GM12878 (cell line): ENCODE results near the gene BCAS4. TPM values are rescaled to one million over a fixed set of nuclear protein-coding genes. Genes with fewer than 3 reads are reported as not detected.
A peak's percentile ranks its signal among the peaks of the same experiment; 100 is the strongest.
"Not testable (repeated sequence)": the region's sequence is repeated elsewhere in the genome, so short reads cannot be mapped to it uniquely, and the experiment has no call there.

Source experiments
- ATAC-seq: fragments of 200-7000 bp; cut with Tn5 transposase; 3 replicates; pipeline ENCODE4 v1.9.1; 2020; ENCODE audit warnings: mild to moderate bottlenecking, moderate library complexity
- BruUV-seq: library from RNA; stranded (reverse); fragments of 400-500 nt; replicated peaks from 2 replicates; lab custom pipeline; 2021; lab: Mats Ljungman, UMichigan
- CTCF ChIA-PET: fragments of 300-600 bp; sonication (Branson Sonifier 250); formaldehyde crosslinking; extraction: SDS; loops from one replicate; lab custom pipeline; 2021; ENCODE audit warnings: inconsistent platforms; lab: Yijun Ruan, JAX
- POLR2A ChIA-PET: fragments of 350-600 bp; formaldehyde crosslinking; extraction: SDS; loops from one replicate; lab custom pipeline; 2021; ENCODE audit warnings: inconsistent platforms; lab: Charles Lee
- RAD21 ChIA-PET: fragments of 300-600 bp; sonication (Branson Sonifier 250); formaldehyde crosslinking; loops from one replicate; lab custom pipeline; 2023; ENCODE audit warnings: antibody characterized with exemption; ENCODE audit not compliant: unreplicated experiment; lab: Charles Lee
- SMC1A ChIA-PET: fragments of 300-600 bp; sonication (Branson Sonifier 250); formaldehyde crosslinking; loops from one replicate; lab custom pipeline; 2023; ENCODE audit not compliant: unreplicated experiment, uncharacterized antibody; lab: Charles Lee
- DNase-seq: peaks from one replicate; pipeline ENCODE4 v3.0.0-alpha.2; 2011; ENCODE audit warnings: low read depth, low spot score
- FAIRE-seq: peaks from 3 replicates; lab custom pipeline; 2011; peaks lifted over from hg19 to GRCh38; lab: Jason Lieb, UNC
- H2AFZ ChIP-seq: 2 replicates; pipeline ENCODE4 v1.6.0; 2011; ENCODE audit warnings: low read depth, low read length, control low read depth; ENCODE audit not compliant: control insufficient read depth
- H3K27ac ChIP-seq: 2 replicates; pipeline ENCODE4 v1.5.1; 2011; ENCODE audit warnings: control low read depth; ENCODE audit not compliant: control insufficient read depth, insufficient read depth
- H3K27me3 ChIP-seq, 2 experiments: replicated peaks in 1 of 2; 2 replicates each; pipeline versions ENCODE4 v1.6.0 to v1.6.1; 2011; ENCODE audit warnings: low read length in 1 of 2; ENCODE audit not compliant: control insufficient read depth in 2 of 2, insufficient read depth in 2 of 2
- H3K36me3 ChIP-seq, 2 experiments: 2 replicates each; pipeline ENCODE4 v1.5.1; 2011; ENCODE audit warnings: low read length in 1 of 2; ENCODE audit not compliant: control insufficient read depth in 2 of 2, insufficient read depth in 2 of 2
- H3K4me1 ChIP-seq: 2 replicates; pipeline ENCODE4 v1.6.1; 2011; ENCODE audit warnings: mild to moderate bottlenecking, low read length, moderate library complexity, mixed read lengths; ENCODE audit not compliant: control insufficient read depth, insufficient read depth
- H3K4me2 ChIP-seq: 2 replicates; pipeline ENCODE4 v1.6.0; 2011; ENCODE audit warnings: control low read depth; ENCODE audit not compliant: control insufficient read depth, insufficient read depth
- H3K4me3 ChIP-seq: fragments of 200-600 bp; sonication (generic); 2 replicates; pipeline ENCODE4 v1.5.1; 2016
- H3K79me2 ChIP-seq: 2 replicates; pipeline ENCODE4 v1.6.0; 2011; ENCODE audit warnings: low read length; ENCODE audit not compliant: control insufficient read depth, insufficient read depth
- H3K9ac ChIP-seq: 2 replicates; pipeline ENCODE4 v1.8.0; 2011; ENCODE audit warnings: low read length, control low read depth, mixed read lengths; ENCODE audit not compliant: control insufficient read depth, insufficient read depth
- H3K9me3 ChIP-seq: replicated peaks from 3 replicates; pipeline ENCODE4 v1.5.1; 2011; ENCODE audit warnings: mild to moderate bottlenecking, low read length; ENCODE audit not compliant: control insufficient read depth, insufficient read depth
- H4K20me1 ChIP-seq: 2 replicates; pipeline ENCODE4 v1.6.0; 2011; ENCODE audit not compliant: control insufficient read depth, insufficient read depth
- ATF7 ChIP-seq: fragments of 450-650 bp; IDR thresholded peaks from 2 replicates; pipeline ENCODE4 v1.6.1; 2016; ENCODE audit warnings: low read depth, mild to moderate bottlenecking
- BACH1 ChIP-seq: fragments of 450-650 bp; IDR thresholded peaks from 2 replicates; pipeline ENCODE4 v1.6.1; 2017; ENCODE audit warnings: mild to moderate bottlenecking, borderline replicate concordance
- BHLHE40 ChIP-seq, 2 experiments: fragments of 450-650 bp in 1 of 2; IDR thresholded peaks; 2 replicates each; pipeline ENCODE4 v1.6.1; 2011 to 2017; ENCODE audit warnings: low read depth in 2 of 2, borderline replicate concordance in 1 of 2, improper control_type of control experiment in 1 of 2, low read length in 1 of 2, mild to moderate bottlenecking in 1 of 2
- HCFC1 ChIP-seq: fragments of 150-350 bp; IDR thresholded peaks from 2 replicates; pipeline ENCODE4 v1.6.1; 2014; ENCODE audit warnings: low read length
- IRF4 ChIP-seq: IDR thresholded peaks from 2 replicates; pipeline ENCODE4 v1.6.1; 2011; ENCODE audit warnings: low read depth, low read length
- NRF1 ChIP-seq: conservative IDR thresholded peaks from 2 replicates; pipeline ENCODE4 v1.6.1; 2011; ENCODE audit warnings: mild to moderate bottlenecking, low read depth, low read length, improper control_type of control experiment
- POU2F2 ChIP-seq: IDR thresholded peaks from 3 replicates; pipeline ENCODE4 v1.6.1; 2011; ENCODE audit warnings: low read depth, mild to moderate bottlenecking, low read length, borderline replicate concordance
- RAD51 ChIP-seq: fragments of 450-650 bp; IDR thresholded peaks from 2 replicates; pipeline ENCODE4 v1.6.1; 2016; ENCODE audit warnings: moderate library complexity, mild to moderate bottlenecking, inconsistent platforms
- RUNX3 ChIP-seq: IDR thresholded peaks from 2 replicates; pipeline ENCODE4 v1.6.1; 2012; ENCODE audit warnings: low read length, inconsistent platforms
- TAF1 ChIP-seq: IDR thresholded peaks from 2 replicates; pipeline ENCODE4 v1.6.1; 2011; ENCODE audit warnings: mild to moderate bottlenecking, low read depth, low read length, borderline replicate concordance
- TCF12 ChIP-seq: IDR thresholded peaks from 2 replicates; pipeline ENCODE4 v1.6.1; 2011; ENCODE audit warnings: low read depth, mild to moderate bottlenecking, low read length
- YY1 ChIP-seq: IDR thresholded peaks from 2 replicates; pipeline ENCODE4 v1.6.1; 2011; ENCODE audit warnings: low read depth, mild to moderate bottlenecking, low read length
- WGBS: methylation state at CpG from one replicate; pipeline ENCODE4 v1.1.6; 2016; ENCODE audit warnings: low lambda C conversion rate; ENCODE audit not compliant: insufficient replicate concordance, insufficient coverage; ENCODE audit errors: missing lambda C conversion rate; 5-methylcytosine and 5-hydroxymethylcytosine counted together
- in situ Hi-C: fragments of 300-500 bp; cut with MboI; formaldehyde crosslinking; loops from 9 replicates; pipeline ENCODE4 v1.14.3; 2018; ENCODE audit warnings: mixed read lengths
- intact Hi-C: fragments of 100-400 bp; cut with micrococcal nuclease; formaldehyde crosslinking; loops from one replicate; pipeline ENCODE4 v1.14.2; 2022; ENCODE audit not compliant: unreplicated experiment
- polyA plus RNA-seq, 11 experiments: library from polyadenylated mRNA; depleted of rRNA in 4 of 11; unstranded in 6 of 11; stranded (reverse) in 5 of 11; fragments of >200 nt; fragmentation: Nextera tagmentation in 4 of 11; fragmentation: Illumina TruSeq in 1 of 11; extraction: Ambion mirVana in 4 of 11; extraction: Trizol in 1 of 11; gene quantifications; 1 replicate in 1 of 11; 2 replicates in 10 of 11; pipeline versions ENCODE4 v1.2.1 to v1.2.3, GENCODE V29; 2011 to 2016; ENCODE audit warnings: inconsistent platforms in 2 of 11, missing spikeins in 2 of 11, low read depth in 1 of 11
- total RNA-seq, 4 experiments: library from RNA; depleted of rRNA in 3 of 4; stranded (reverse); fragments of >200 nt in 3 of 4; fragmentation: Illumina TruSeq in 1 of 4; extraction: Trizol in 1 of 4; gene quantifications; 2 replicates each; pipeline versions ENCODE4 v1.2.1 to v1.2.3, GENCODE V29; 2013 to 2021
- TF ChIP-seq, protein P1 (sequence below): fragments of 450-650 bp; conservative IDR thresholded peaks from 2 replicates; pipeline ENCODE4 v1.6.1; 2017; ENCODE audit warnings: mild to moderate bottlenecking, moderate library complexity

BCAS4 gene
- total and polyA plus RNA-seq, 10 of the 15 experiments (the other 5 are each of a cell fraction or from before 2014, with no cell fraction given) = 14.8 to 214 (median 65.3) TPM

DNA sequence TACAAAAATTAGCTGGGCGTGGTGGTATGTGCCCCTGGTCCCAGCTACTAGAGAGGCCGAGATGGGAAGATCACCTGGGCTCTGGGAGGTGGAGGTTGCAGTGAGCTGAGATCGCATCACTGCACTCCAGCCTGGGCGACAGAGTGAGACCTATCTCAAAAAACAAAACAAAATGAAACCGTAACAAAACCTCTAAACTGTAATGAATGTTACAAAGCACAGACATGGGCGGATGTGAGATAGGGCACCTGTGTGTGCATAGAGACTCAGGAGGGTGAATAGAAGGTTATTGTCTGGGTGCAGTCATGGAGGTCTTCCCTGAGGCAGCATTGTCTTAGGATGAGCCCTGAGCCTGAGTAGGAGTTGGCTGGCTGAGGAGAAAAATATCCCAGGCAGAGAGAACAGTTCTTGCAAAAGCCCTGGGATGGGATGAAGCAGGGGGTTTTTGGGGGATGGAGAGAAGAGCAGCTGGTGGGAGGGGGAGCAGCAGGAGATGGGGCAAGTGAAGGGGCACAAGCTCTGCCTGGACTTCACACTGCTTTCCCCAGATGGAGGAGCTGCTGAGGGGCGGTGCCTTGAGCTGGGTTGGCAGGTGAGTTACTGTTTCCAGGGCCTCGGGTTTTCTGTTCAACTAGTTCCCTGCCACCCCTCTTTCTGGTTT is 5.2 kb downstream of the BCAS4 start (continued):
- no peak for TF ChIP-seq BACH1
- TF ChIP-seq HCFC1 = no peak
- no peak for TF ChIP-seq NRF1
- 0 out of 2 replicates have a peak, but pooled peaks have one; percentile 63 for TF ChIP-seq TAF1
- TF ChIP-seq, protein P1, sequence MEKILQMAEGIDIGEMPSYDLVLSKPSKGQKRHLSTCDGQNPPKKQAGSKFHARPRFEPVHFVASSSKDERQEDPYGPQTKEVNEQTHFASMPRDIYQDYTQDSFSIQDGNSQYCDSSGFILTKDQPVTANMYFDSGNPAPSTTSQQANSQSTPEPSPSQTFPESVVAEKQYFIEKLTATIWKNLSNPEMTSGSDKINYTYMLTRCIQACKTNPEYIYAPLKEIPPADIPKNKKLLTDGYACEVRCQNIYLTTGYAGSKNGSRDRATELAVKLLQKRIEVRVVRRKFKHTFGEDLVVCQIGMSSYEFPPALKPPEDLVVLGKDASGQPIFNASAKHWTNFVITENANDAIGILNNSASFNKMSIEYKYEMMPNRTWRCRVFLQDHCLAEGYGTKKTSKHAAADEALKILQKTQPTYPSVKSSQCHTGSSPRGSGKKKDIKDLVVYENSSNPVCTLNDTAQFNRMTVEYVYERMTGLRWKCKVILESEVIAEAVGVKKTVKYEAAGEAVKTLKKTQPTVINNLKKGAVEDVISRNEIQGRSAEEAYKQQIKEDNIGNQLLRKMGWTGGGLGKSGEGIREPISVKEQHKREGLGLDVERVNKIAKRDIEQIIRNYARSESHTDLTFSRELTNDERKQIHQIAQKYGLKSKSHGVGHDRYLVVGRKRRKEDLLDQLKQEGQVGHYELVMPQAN = no peak
- no peak for TF ChIP-seq POU2F2
- TF ChIP-seq TCF12 = 0 out of 2 replicates have a peak, but pooled peaks have one; percentile 13
- TF ChIP-seq BHLHE40 (IDR thresholded peaks at IDR 0.05; ENCODE audit: borderline replicate concordance in 1 of 2, low read depth in 2 of 2, low read length in 1 of 2) = no peak
- TF ChIP-seq RAD51 = no peak
- TF ChIP-seq ATF7 = 0 out of 2 replicates have a peak, but pooled peaks have one; percentile 16
- 0 out of 2 replicates have a peak, but pooled peaks have one; percentile 43 for TF ChIP-seq IRF4
- TF ChIP-seq RUNX3 = peak; percentile 39
- TF ChIP-seq YY1 = peak; percentile 5; the same call in 1 of the 2 replicates
- TF ChIP-seq, all 136 proteins: peak for 15

DNA sequence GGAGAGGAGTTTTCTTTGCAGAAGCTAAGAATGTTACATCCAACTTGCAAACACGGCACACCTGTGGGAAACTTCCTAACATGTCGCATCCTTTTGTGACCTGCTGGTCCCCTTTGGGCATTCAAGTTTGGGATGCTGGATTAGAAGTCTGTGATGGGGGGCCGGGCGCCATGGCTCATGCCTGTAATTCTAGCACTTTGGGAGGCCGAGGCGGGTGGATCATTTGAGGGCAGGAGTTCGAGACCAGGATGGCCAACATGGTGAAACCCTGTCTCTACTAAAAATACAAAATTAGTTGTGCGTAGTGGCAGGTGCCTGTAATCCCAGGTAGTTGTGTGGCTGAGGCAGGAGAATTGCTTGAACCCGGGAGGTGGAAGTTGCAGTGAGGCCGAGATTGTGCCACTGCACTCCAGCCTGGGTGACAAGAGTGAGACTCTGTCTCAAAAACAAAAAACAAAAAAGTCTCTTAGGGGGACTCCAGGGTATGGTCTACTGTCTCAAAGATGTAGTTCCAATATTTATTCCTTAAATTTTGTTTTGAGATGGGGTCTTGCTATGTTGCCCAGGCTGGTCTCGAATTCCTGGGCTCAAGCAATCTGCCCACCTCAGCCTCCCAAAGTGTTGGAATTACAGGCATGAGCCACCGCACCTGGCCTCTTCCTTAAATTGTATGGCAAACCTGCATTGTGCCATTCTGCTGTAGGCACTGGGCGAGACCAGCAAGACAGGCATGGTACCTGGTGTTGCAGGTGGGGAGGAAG is 6.3 kb downstream of the BCAS4 start:
- H2AFZ ChIP-seq, ATAC-seq, H3K4me2 ChIP-seq, DNase-seq, H3K9ac ChIP-seq, H3K27me3 ChIP-seq, H4K20me1 ChIP-seq, H3K36me3 ChIP-seq, H3K27ac ChIP-seq, H3K4me3 ChIP-seq, H3K9me3 ChIP-seq, BruUV-seq, intact Hi-C loops, FAIRE-seq: not testable (repeated sequence)
- POLR2A ChIA-PET = interaction anchor here (0.6 to 3.9 kb wide), 5 partner anchors 12 to 300 kb away, joined by 4 to 26 read pairs (median 8); partner anchors contain the start of gene ADNP
- SMC1A ChIA-PET = interaction anchor here (1.0 to 8.7 kb wide), 3 partner anchors 15 to 128 kb away, joined by 3 to 119 read pairs (median 23); no protein-coding TSS in a partner anchor
- RAD21 ChIA-PET = interaction anchor here (0.9 to 3.0 kb wide), 4 partner anchors 11 to 128 kb away, joined by 3 to 33 read pairs (median 4); partner anchors contain the start of gene ADNP
- peaks cover 76% of the 10 kb centered on the region for H3K79me2 ChIP-seq
- 96% methylated on average over 13 of the region's 13 CpGs for WGBS
- in situ Hi-C loops = loop anchor here (10.0 to 25.0 kb wide), 2 partner anchors 286 to 1386 kb away; partner anchors contain the start of genes PTPN1 and ZFP64
- CTCF ChIA-PET = interaction anchor here (1.0 to 13.7 kb wide), 5 partner anchors 10 to 128 kb away, joined by 3 to 336 read pairs (median 5); partner anchors contain the start of gene ADNP
- H3K4me1 ChIP-seq = peaks cover 40% of the 10 kb centered on the region
